ENCODE results near the gene CFAP53.

DNA sequence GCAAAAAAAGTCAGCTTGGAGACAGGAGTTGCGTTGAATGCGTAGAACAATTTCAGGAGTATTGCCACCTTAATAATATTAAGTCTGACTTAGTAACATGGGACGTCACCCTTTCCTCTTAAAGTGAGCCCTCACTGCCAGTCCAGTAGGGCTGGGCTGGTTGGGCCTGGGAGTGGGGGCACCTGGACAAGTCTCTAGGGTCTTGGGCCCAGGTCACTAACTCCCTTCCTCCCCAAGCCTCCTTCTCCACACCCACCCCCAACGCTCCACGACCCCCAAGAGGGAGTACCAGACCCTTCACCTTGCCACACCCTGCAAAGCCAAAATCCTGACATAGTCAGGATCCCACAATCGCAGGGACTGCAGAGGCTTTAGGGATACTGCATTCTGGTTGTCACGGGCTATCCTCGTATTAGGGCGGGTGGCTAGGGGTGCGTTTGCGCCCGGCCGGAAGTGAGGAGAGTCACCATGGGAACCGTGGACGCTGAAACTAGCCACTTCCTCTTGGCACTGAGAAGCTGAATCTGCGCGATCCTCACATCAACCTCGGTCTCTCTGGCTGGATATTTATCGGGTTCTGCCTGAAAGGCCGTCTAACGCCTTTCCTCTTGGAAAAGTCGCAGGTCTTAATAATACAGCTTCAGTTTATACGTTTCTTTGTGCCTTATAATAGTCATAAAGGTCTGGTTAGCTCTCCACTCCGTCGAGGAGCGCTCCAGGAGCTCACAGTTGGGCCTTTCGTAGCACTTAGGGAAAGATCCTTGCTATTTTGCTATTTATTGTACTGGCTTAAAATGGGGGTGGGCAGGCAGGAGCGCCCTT, 31.5 kb upstream of the CFAP53 start:
- no peak for TF ChIP-seq EZH2 (IDR thresholded peaks at IDR 0.05; ENCODE audit: borderline replicate concordance, low read depth, low read length, severe bottlenecking)
- TF ChIP-seq, protein P1, sequence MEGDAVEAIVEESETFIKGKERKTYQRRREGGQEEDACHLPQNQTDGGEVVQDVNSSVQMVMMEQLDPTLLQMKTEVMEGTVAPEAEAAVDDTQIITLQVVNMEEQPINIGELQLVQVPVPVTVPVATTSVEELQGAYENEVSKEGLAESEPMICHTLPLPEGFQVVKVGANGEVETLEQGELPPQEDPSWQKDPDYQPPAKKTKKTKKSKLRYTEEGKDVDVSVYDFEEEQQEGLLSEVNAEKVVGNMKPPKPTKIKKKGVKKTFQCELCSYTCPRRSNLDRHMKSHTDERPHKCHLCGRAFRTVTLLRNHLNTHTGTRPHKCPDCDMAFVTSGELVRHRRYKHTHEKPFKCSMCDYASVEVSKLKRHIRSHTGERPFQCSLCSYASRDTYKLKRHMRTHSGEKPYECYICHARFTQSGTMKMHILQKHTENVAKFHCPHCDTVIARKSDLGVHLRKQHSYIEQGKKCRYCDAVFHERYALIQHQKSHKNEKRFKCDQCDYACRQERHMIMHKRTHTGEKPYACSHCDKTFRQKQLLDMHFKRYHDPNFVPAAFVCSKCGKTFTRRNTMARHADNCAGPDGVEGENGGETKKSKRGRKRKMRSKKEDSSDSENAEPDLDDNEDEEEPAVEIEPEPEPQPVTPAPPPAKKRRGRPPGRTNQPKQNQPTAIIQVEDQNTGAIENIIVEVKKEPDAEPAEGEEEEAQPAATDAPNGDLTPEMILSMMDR (IDR thresholded peaks at IDR 0.05; ENCODE audit: extremely low read depth in 1 of 2, insufficient read depth in 1 of 2, low read depth in 1 of 2, low read length in 2 of 2): no peak
- TF ChIP-seq POLR2A (IDR thresholded peaks at IDR 0.05; ENCODE audit: low read depth, low read length): no peak
- no peak for TF ChIP-seq POLR2AphosphoS5 (IDR thresholded peaks at IDR 0.05; ENCODE audit: insufficient read depth, low read depth, low read length)
- TF ChIP-seq JUN (IDR thresholded peaks at IDR 0.05; ENCODE audit: borderline replicate concordance, insufficient read depth, insufficient read length, low read depth): no peak
- TF ChIP-seq MAX (IDR thresholded peaks at IDR 0.05; ENCODE audit: insufficient read depth, insufficient read length): no peak
- TF ChIP-seq GATA2 (IDR thresholded peaks at IDR 0.05; ENCODE audit: insufficient read depth, insufficient read length, low read depth, low read length): no peak
- no peak for TF ChIP-seq FOS (IDR thresholded peaks at IDR 0.05; ENCODE audit: borderline replicate concordance, insufficient read depth, low read length)
